Fibroblast of the aortic adventitia (primary cell): ENCODE results near the gene ZSCAN22. TPM values are rescaled to one million over a fixed set of nuclear protein-coding genes. Genes with fewer than 3 reads are reported as not detected.
"Not testable (repeated sequence)": the region's sequence is repeated elsewhere in the genome, so short reads cannot be mapped to it uniquely, and the experiment has no call there.

ENCODE experiments used
- DNase-seq: peaks from one replicate; pipeline ENCODE4 v3.0.0-alpha.2; 2010; ENCODE audit warnings: low read depth
- H3K4me3 ChIP-seq: 2 replicates; pipeline ENCODE4 v1.5.1; 2011; ENCODE audit warnings: low read depth, mild to moderate bottlenecking, control low read depth, low read length, moderate library complexity
- CTCF ChIP-seq: IDR thresholded peaks from 2 replicates; pipeline ENCODE4 v1.5.1; 2011; ENCODE audit warnings: mild to moderate bottlenecking, low read length, control low read depth, inconsistent platforms; ENCODE audit not compliant: insufficient read depth
- total RNA-seq: library from RNA; depleted of rRNA; stranded (reverse); fragments of >200 nt; gene quantifications from 2 replicates; pipeline ENCODE4 v1.2.3, GENCODE V29; 2012; ENCODE audit warnings: low replicate concordance

Gene ZSCAN22
- total RNA-seq, 1 donor, result 4.1 TPM

- peak; percentile 11 for TF ChIP-seq CTCF
These were observed 21.5 kb upstream of the ZSCAN22 start, which contains the start of gene ERVK3-1 for GRCh38 chr19:58305065-58305931. Gene ERVK3-1 (plus strand): TSS chr19:58305377. CDS start chr19:58312169, 6,792 bp downstream.

GRCh38 chr19:58305932-58306323, 20.9 kb upstream of the ZSCAN22 start:
- no peak for DNase-seq
- no peak for TF ChIP-seq CTCF

More at GRCh38 chr19:58305065-58305931, 21.5 kb upstream of the ZSCAN22 start, which contains the start of gene ERVK3-1:
- peak within 1 kb of the TSS; percentile 98 for H3K4me3 ChIP-seq
- peak; percentile 97 for DNase-seq

GRCh38 chr19:58307736-58308135, 19.1 kb upstream of the ZSCAN22 start:
- no peak overlapping the region for H3K4me3 ChIP-seq
- DNase-seq, result no peak
- TF ChIP-seq CTCF, result no peak

More at GRCh38 chr19:58305932-58306323, 20.9 kb upstream of the ZSCAN22 start:
- peak overlapping the region; percentile 98 for H3K4me3 ChIP-seq

DNA sequence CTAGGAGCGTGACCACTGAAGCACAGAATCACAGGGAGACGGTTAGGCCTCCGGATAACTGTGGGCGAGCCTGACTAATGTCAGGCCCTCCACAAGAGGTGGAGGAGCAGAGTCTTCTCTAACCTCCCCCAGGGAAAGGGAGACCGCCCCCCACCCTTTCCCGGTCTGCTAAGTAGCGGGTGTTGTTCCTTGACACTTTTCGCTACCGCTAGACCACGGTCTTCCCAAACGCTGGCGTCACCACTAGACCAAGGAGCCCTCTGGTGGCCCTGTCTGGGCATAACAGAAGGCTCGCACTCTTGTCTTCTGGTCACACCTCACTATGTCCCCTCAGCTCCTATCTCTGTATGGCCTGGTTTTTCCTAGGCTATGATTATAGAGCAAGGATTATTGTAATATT, 16.1 kb upstream of the ZSCAN22 start:
- DNase-seq, H3K4me3 ChIP-seq: not testable (repeated sequence)
- TF ChIP-seq CTCF, result peak; percentile 12

- DNase-seq, result no peak
- no peak for TF ChIP-seq CTCF
- H3K4me3 ChIP-seq, result no peak overlapping the region
These were observed 15.4 kb upstream of the ZSCAN22 start for GRCh38 chr19:58311345-58311865.

DNA sequence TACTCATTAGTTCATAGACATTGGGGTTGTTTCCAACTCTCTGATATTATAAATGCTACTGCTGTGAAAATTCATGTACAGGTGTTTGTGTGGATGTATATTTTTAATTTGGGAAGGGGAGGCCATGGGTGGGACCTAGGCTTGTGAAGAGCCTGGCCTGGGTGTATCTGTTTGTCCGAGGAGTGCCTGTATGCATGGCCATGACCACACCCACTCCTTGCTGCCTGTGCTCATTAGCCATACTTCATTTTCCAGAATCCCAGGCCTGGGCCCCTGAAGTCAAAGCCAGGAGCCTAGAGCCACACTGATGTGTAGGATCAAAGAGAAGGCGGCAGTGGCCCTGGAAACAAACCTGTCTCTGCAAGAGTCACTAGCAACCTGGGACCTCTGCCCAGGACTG, 11.2 kb upstream of the ZSCAN22 start:
- no peak overlapping the region for H3K4me3 ChIP-seq
- TF ChIP-seq CTCF, result no peak
- DNase-seq, result no peak
